SU-DHL-6 (cell line): ENCODE results near the gene EXD3.

Experiments used
- CTCF ChIP-seq: fragments of 200-600 bp; sonication (generic); IDR thresholded peaks from one replicate; pipeline ENCODE4 v1.5.1; 2017; ENCODE audit warnings: antibody characterized with exemption, mild to moderate bottlenecking, low read length, moderate library complexity; ENCODE audit not compliant: insufficient read depth, poor library complexity, severe bottlenecking
- EZH2phosphoT487 ChIP-seq: fragments of 200-600 bp; sonication (generic), shearing (Covaris generic); conservative IDR thresholded peaks from 2 replicates; pipeline ENCODE4 v1.6.1; 2018; ENCODE audit warnings: mild to moderate bottlenecking, antibody characterized with exemption, low read length, moderate library complexity, mixed read lengths

DNA sequence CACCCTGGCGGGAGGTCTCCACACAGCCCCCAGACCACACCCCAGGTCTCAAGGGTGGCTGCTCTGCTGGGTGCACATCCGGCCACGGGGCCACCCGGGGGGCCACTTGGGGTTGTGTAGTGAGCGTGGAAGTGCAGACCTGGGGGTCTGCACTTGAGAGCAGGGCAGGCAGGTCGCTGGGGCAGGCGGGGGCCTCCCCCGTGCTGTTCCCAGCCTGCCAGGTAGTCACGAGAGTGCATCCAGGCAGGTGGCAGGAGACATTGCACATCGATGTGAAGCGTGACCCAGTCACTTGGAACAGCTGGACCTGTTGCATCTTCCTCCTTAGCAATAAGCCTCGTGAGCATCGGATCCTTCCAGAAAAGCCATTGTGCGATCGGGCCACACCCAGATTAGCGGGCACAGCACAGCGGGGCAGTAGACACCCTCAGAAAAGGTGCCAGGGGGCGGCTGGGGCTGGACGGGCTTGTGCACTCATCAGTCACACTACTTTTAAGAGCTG lies 23.0 kb upstream of the EXD3 start:
- TF ChIP-seq EZH2phosphoT487 (no peak), CTCF (no peak)
